Activated CD4-positive, alpha-beta T cell treated with anti-CD3 and anti-CD28 coated beads, Interleukin-2, amount 50 U/mL, for 1 hour (primary cell): ENCODE measurements around the gene ILDR1.

Experiments
- DNase-seq: peaks from one replicate; pipeline ENCODE4 v3.0.0-alpha.2; 2020

The ILDR1 gene

GRCh38 chr3:122014741-122015140, 7.3 kb downstream of the ILDR1 start:
- DNase-seq = no peak

GRCh38 chr3:122013448-122013925, 8.6 kb downstream of the ILDR1 start:
- DNase-seq = no peak

- no peak for DNase-seq
These were observed 9.2 kb downstream of the ILDR1 start for GRCh38 chr3:122012821-122013220.

- DNase-seq = no peak
These were observed 10.7 kb downstream of the ILDR1 start for GRCh38 chr3:122011396-122011795.

- no peak for DNase-seq
These were observed 11.5 kb downstream of the ILDR1 start for GRCh38 chr3:122010506-122010905.

- no peak for DNase-seq
These were observed 13.9 kb downstream of the ILDR1 start for GRCh38 chr3:122008166-122008565.

GRCh38 chr3:122006267-122006666, 15.8 kb downstream of the ILDR1 start:
- DNase-seq = no peak

- DNase-seq = no peak
These were observed 17.0 kb downstream of the ILDR1 start for GRCh38 chr3:122004991-122005565.

- DNase-seq = no peak
These were observed 17.9 kb downstream of the ILDR1 start for GRCh38 chr3:122004107-122004506.

GRCh38 chr3:122003606-122004005, 18.4 kb downstream of the ILDR1 start:
- no peak for DNase-seq

GRCh38 chr3:122003112-122003511, 18.9 kb downstream of the ILDR1 start:
- DNase-seq = no peak

GRCh38 chr3:122002611-122003010, 19.4 kb downstream of the ILDR1 start:
- DNase-seq = no peak

- no peak for DNase-seq
These were observed 20.2 kb downstream of the ILDR1 start for GRCh38 chr3:122001892-122002291.

- no peak for DNase-seq
These were observed 21.0 kb downstream of the ILDR1 start for GRCh38 chr3:122000936-122001605.

GRCh38 chr3:121999931-122000330, 22.1 kb downstream of the ILDR1 start:
- no peak for DNase-seq

GRCh38 chr3:121998611-121999473, 23.2 kb downstream of the ILDR1 start:
- DNase-seq = no peak

GRCh38 chr3:121998030-121998580, 23.9 kb downstream of the ILDR1 start:
- DNase-seq = no peak

- no peak for DNase-seq
These were observed 24.7 kb downstream of the ILDR1 start for GRCh38 chr3:121997372-121997771.

GRCh38 chr3:121996441-121996840, 25.6 kb downstream of the ILDR1 start:
- no peak for DNase-seq

GRCh38 chr3:121995161-121996137, 26.6 kb downstream of the ILDR1 start:
- DNase-seq = peak; percentile 7

GRCh38 chr3:121994551-121994950, 27.5 kb downstream of the ILDR1 start:
- DNase-seq = no peak
